Forelimb muscle (tissue), 1 donor: Measurements from ENCODE around the gene LPP. TPM values are rescaled to one million over a fixed set of nuclear protein-coding genes. Genes with fewer than 3 reads are reported as not detected.

ENCODE experiments used
- DNase-seq: peaks from one replicate; pipeline ENCODE4 v3.0.0-alpha.2; 2013; ENCODE audit warnings: low read depth
- polyA plus RNA-seq: library from polyadenylated mRNA; unstranded; fragments of 120-200 nt; gene quantifications from one replicate; pipeline ENCODE4 v1.2.1, GENCODE V29; 2013; ENCODE audit not compliant: insufficient read length

Gene LPP
- polyA plus RNA-seq, 1 donor, result 12.4 TPM

DNA sequence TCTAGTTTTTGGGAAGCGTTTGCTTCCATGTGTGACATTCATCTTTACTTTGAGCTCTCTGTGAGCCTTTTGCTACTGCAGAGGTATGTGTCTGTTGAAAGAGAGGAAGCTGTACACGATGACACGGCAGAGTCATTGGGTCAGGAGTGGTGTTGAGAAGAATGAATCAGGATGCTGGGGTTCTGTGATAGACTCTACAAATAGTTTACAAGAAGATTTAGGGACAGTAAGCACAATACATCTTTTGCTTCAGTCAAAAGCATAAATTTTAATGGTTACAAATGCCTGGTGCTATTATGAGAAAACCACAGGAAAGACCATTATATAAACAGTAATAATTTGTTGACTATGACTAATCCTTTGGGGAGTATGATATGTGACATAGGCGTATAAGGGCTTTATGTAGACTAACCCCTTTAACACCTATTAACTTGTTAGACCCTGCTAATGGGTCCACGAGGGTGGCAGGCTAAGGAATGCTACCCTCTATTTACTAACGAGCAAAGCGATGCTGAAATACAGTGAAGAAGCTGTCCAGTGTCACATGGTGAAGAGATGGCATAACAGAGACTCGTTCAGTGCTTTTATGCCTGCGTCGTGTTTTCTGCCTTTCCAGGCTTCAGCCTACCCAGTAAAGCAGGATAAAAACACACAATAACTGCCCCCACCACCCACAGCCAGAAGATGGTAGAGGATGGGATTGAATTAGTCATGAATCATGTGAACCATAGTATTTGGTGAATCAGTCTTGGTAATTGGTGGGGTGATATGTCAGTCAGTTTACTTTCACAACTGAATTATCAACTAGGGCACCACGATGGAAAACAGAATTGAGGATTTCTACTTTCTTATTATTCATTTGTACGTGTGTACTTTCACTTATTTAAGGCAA, 118.8 kb downstream of the LPP start:
- no peak for DNase-seq

DNA sequence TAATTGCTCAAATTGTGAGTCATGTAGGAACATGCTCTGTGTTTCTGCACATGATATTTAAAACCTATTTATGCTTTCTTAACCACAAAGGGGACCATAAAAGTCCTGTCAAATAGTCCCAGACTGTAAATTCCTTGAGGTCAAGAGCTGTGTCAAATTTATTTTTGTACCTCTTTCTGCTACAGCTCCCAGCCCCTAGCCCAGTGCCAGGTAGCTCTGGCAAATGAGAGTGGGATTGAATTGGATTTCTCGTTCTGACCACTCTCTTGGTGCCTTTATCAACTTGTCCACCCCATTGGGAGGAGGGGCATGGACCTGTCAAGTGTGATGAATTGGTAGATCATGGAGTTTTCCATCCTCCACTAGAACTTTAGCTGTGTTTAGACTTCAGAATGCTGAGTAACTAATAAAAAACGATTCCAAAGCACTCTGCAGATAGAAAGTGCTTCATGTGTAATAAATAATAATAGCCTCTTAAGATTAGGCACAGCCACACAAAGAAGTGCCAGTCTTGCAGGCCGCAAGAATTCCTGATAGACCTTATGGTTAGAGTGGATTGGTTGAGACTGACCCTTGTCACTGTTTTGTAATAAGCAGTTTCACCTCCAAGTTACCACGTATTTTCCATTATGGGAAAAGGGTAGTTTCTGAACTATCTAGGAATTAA, 120.4 kb downstream of the LPP start:
- no peak for DNase-seq

DNA sequence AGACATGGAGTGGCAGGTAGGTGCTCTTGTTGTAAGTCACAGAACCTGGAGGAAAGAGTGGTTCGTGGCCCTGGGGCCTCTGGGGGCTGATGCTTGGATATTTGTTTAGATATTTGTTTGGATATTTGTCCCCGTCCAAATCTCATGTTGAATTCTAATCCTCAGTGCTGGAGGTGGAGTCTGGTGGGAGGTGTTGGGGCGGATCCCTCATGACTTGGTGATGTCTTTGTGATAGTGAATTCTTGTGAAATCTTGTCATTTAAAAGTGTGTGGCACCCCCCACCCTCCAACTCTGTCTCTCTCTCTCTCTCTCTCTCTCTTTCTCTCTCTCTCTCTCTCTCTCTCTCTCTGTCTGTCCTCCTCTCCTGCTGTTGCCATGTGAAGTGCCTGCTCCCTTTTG, 122.4 kb downstream of the LPP start:
- DNase-seq, result no peak

DNA sequence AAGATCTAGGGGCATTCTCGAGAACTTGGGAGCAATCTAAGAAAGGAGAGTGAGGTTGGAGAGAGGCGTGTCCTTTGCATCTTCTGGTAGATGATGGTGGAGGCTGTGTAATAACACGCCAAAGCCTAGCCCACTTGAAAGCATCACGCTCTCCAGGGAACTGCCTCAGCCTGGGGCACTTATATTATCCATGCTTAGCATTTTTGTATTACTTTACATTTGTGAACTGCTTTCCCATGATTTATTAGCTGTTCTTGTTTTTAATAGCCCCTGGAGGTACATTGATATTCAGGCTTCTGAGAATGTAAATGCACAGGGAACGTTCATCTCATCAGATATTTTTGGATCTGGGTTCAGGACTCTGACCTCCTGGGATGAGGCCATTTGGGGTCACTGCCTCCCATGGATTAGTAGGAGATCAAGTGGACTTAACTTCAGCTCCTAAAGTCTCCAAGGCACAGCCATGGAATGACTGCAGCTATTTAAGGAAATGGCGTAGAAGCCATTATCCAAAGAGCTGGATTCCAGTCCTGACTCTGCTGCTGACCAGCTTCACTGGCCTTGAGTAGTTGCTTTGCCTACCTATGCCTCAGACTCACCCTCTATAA, 124.9 kb downstream of the LPP start:
- DNase-seq, result no peak

DNA sequence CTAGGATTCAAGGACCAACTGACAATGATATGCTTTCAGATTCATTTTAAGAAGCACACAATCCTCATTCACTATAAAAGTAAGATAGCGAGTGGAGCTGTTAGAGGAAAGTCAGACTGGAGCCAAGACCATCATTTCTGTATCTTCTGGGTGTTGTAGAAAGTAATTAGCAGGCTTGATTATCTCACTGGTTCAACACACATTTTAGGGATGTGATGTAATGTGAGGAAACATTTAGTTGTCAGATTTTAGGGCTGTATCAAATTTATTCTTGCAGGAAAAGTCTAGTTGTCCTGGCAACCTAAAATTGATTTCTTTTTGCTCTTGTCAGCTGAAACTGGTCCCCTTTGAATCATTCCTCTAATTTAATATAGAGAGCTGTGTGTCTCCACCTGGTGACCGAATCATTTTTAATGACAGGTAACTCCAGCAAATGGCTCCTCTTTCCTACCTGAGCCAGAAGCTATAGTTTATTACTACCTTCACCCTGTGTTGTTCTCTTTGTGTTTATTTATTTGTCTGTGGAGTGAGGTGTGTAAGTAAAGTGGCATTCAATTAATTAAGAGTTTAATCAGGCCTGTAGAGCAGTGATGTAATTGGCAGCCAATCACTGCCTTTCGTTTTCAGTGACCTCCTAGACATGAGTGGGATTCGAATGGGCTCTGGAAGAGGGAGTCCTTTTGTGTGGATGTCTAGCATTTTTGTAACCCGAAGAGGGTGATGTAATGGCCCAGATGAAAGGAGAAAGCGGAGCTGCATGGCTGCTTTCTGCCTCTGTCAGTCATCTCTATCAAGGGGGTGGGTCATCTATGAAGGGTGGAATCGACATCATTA, 125.8 kb downstream of the LPP start:
- no peak for DNase-seq

DNA sequence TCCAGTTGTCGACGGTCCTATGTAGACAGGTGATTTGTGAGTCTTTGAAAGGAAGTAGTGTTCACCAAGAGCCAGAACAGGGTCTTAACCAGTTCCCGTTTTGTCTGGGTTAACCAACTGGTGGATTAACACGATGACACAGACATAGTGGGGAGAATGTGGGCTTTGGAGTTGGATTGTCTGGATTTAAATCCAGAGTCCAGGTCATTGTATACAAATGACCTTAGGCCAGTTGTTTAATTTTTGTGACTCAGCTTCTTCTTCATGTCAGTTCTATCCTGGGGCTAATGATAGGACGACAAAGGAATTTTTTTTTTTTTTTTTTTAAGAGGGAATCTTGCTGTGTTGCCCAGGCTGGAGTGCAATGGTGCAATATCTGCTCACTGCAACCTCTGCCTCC, 126.7 kb downstream of the LPP start:
- DNase-seq, result no peak

DNA sequence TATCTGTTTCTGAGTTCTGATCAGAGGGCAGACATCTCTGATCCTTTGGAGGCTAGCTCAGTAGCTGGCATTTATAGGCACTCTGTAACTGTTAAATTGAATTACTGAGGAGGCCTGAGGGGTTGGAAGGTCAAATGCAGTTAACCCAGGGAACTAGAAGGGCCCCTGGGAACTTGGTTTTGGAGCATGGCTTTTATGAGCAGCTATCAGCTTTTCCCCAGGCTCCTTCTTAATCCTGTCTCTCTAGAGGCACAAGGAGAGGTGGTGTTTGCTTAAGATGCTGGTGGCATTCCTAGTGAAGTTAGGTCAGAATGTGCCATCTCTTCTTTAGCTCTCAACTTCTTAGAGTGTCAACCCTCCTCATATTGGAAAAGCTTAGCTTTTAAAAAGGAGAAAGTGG, 128.9 kb downstream of the LPP start:
- DNase-seq, result no peak

DNA sequence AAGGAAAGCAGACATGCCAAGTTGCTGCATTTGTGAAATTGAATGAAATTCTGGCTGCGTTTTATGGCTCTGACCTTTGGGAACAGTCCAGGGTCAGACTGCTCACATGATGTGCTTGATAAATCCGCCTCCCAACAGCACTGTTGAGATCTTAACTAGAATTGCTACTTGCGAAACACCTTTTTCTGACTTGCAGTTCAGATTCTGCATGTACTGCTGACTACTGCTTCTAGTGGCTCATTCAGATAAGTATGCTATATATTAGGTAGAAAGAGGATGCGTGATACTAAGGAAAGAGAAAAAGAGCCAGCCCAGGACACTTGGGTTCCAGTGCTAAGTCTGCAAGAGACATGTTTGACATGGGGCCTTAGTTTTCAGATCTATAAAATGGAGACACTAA, 129.4 kb downstream of the LPP start:
- DNase-seq, result no peak

DNA sequence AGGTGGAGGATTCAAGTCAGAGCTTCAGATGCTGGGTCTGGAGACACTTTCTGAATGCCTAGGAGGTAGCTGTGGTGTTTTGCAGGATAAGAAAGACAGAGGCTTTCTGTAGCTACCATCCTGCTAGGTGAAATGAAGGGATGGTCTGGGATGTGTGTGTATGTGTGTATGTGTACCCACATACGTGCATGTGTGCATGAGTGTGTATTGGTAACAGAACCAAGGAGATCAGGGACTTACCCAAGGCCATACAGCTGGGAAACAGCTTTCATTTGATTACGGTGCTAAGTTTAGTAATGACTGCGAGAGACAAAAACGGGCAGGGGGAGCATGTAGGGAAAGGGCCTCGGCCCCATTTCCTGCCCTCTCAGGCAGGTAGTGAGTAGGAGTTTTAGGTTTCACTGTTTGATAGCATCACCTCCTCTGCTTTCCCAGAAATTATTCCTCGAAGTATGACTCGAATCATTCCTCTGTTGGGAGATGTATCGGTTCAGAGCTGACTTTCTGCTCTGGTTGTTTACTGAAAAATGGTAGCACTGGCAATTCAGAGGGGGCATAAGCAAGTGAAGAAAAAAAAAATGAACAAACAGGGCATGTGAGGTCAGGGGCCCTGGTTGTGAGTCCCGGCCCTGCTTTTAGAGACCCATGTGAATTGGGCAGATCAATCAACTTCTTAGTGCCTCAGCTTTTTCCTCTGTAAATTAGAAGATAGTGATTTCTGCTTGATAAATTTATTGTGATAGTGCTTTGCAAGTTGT, 130.7 kb downstream of the LPP start:
- DNase-seq, result no peak

DNA sequence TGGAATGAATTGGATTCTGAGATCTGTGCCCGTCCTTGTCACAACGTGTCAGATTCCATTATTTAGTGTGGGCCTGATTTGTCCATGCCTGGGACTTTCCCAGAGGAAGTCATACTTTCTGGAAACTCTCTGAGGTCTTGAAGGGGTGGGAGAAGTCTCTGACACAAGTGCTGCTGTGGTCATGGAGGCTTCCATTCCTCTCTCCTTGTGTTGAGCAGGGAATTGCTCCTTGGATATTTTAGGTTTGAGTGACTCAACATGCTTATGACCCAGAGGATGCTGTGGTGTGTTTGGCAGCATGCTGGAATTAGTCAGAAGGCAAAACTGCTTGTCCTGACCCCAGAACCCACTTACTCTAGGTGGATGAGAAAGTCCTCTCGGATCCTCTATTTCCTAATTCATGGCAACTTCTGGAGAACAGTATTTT, 132.1 kb downstream of the LPP start:
- no peak for DNase-seq

DNA sequence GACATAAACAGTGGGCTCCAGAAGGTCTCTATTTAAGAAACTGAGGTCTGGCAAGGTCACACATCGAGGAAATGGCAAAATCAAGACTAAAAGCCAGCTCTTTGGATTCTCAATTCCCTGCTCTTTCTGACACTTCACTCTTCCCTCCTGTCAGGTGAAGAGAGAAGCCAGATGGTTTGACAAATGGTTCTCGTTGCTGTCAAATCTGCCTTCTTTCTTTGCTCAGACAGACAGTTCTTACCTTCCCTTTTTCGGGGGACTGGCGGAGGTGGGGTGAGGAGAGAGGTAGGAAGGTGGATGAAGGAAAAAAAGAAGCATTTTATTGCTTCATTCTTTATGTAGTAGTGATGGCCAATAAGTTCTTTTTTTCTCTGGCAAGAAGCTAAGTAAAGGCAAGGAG, 133.4 kb downstream of the LPP start:
- DNase-seq, result no peak

DNA sequence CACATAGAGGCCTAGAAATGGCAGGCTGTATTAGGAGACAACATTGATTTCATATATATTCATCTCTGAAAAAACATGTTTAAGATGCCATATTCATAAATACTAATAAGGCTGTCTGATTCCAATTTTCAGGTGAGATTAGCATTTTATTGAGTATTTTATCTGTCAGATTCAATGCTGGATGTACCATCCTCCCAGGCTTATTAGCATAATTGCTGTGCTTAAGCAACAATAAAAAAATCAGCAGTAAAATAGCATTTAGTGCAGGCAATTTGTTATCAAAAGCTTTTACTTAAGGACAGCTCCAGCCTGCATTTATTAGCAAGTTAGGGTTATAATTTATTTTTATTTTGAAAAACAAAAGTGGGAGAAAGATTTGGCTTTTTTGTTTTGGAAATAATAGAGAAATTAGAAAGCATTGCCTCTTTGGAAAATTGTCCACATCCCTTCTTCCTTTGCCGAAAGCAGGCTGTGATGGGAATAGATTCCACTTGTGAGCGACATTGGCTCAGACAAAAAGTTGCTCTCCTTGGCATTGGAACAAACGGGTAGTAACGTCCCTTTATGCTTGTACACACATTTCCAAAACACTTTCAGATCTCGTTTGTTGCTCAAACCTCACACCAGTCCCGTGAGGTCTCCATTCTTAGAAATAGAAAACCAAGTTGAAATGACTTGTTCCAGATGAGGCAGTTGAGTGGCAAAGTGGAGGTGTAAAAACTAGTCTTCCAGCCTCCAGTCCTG, 134.0 kb downstream of the LPP start:
- DNase-seq, result no peak

DNA sequence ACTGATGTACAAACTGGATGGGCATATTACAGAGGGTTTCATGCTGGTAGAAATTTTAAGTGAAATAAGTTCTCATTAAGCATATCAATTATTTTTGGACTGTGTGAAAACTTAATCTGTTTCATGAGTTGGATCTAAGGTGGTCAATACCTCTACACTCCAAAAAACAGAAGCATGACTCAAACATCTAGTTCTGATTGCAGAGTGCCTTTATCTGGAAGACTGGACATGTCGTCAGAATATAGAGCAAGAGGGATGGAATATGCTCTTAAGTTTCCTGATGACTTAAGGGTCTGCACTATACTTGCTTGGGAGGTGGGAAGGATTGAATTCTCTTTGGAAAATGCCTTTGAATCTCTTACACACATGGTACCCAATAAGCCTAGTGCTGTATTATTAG, 138.3 kb downstream of the LPP start:
- DNase-seq, result no peak

DNA sequence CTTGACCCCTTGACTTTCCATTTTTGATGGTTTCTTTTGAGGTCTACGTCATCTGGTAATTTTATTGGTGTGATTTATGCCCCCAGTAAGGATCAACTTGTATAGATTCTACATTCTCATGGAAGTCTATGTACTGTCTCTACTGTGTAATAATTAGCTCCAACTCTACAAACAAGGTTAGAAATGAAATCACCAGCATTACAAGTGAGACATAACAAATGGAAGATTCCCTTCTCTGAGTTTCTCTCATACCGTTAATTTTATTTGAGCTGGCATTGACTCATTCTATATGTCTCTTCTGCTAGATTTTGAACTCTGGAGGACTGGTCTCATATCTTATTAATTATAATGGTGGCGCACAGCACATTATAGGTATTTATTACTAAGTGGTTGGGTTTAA, 138.9 kb downstream of the LPP start:
- DNase-seq, result no peak

DNA sequence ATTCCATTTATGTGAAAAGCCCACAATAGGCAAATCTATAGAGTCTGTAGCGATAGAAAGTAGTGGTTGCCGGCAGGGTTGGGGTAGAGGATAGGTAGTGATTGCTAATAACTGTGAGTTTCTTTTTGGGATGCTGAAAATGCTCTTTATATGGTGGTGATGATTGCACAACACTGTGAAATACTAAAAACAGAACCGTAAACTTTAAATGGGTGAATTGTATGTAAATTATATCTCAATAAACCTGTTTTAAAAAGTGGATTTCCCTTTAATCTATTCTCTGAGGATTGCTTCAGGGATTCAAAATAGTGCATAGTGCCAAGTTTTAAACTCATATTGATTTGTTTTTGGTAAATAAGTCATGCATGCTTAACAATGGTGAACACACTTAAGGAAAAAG, 140.2 kb downstream of the LPP start:
- no peak for DNase-seq

DNA sequence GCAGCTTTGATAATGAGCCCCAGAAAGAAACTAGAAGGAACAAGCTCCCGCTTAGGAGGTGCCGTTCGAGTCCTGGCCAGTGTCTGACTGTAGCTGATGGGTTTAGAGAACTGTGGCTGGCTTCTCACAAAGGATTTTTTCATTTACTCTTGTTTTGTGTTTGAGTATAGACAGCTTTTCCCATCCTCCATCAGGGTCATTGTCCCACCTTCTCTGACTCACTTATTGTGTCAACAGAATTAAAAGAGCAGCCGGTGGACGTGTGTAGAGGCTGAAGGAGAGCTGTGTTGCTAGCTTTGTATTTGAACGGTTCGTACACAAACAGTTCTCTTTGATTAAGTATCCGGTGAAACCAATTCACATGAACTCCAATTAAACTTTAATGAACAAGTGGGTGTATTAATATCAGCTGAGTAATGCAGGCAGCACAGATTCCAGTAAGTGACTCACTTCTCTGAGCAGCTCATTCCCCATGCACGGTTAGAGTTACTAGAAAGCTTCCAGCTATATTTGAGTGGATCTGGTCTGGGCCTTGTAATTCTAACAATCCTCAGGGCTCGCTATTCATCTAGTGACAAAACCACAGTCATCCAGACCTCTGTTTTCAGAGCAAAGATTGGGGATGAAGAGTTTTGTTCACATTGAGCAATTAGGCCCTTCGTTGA, 141.0 kb downstream of the LPP start:
- no peak for DNase-seq

DNA sequence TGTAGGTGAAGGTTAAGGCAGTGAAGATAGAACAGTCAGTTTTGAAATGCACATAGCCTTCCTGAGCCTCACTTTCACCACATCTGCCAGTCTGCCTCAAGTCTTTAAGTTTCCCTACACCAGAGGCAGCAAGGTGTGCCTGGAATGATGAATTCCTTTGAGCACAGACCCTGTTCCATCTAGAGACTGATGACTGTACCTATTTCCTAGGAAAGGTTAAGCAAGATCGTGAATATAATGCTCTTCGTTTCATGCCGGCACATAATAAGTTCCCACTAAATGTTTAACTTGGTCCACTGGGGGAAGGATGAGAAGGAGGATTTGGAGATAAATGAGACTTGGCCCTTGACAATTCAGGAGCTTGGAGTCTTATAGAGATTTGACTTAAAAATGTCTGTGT, 141.9 kb downstream of the LPP start:
- DNase-seq, result no peak

DNA sequence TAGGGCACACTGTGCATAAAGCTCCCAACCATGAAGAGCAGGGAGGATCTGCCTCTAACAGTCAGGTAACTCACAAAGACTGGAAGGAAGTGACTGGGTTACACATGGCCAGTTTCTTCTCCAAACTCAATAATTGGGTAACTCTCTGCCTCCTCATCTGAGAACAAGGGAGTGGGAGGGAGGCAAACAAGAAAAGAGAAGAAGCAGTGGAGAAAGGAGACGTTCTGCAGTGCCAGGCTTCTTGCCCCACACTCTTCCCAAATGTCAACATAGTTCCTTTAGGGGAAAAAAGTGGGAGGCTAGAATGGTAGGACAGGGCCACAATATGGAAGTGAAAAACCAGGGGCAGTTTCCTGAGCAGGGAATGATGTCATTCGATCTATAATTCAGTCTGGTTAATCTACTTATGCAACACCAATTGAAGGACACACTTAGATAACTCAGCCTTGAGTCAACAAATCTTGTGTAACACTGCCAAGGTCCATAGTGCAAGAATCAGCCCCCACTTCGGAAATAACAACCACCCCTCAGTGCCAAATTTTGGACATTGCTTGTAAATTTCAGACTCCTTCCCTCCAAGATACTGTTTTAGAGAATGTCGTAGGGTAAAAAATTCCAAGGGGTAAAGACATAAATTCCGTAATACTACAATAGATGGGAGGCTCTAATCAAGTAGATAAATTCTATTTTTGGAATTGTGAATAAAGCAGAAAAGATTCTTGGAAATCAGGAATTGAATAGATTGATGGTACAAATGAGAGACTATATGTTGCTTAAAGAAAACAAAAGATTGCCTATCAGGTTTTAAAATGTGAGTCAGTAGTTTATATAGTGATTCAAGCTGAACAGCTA, 143.0 kb downstream of the LPP start:
- no peak for DNase-seq

DNA sequence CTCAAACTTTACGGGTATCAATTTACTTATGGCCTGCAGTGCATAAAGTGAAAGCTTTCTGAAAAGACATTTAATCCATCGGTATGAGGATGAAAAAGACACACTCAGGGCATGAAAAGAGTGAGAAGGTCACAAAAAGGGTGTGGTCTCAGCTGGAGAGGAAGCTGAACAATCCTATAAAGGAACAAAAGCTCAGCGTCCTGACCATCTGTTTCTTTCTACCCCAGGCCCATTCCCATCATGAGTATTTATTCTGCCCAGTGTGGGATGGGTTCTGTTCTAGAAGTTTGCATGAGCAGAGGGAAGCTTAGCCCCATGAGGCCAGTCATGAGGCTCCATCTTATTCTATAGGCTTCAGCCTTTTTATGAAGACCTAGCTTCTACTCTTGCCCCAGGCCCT, 144.6 kb downstream of the LPP start:
- DNase-seq, result no peak
